KG1 (cell line): Measurements from ENCODE around the gene JSRP1.

Experiments used
- DNase-seq: peaks from one replicate; lab custom pipeline; 2025; lab: John Stamatoyannopoulos, UW

Gene JSRP1

DNA sequence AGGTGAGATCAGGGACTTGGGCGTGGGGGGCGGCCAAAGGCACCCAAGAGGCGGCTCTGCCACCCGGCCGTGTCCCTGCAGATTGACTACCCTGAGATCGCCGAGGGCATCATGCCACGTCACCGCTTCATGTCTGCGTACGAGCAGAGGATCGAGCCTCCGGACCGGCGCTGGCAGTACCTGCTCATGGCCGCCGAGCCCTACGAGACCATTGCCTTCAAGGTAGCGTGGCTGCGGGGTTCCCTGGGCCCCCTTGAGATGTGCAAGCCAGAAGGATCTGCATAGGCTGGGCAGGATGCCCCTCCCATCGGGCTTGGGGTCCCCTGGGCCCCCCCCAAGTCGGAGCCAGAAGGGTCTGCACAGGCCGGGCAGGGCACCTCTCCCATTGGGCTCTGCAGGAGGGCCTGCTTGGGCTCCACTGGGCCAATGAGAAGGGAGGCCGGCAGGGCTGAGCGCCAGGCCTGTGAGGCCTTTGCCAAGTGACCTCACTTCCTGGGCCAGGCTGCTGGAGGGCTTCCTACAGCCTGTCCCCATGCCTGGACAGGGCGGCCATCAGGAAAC lies 9.3 kb downstream of the JSRP1 start:
- DNase-seq = no peak

DNA sequence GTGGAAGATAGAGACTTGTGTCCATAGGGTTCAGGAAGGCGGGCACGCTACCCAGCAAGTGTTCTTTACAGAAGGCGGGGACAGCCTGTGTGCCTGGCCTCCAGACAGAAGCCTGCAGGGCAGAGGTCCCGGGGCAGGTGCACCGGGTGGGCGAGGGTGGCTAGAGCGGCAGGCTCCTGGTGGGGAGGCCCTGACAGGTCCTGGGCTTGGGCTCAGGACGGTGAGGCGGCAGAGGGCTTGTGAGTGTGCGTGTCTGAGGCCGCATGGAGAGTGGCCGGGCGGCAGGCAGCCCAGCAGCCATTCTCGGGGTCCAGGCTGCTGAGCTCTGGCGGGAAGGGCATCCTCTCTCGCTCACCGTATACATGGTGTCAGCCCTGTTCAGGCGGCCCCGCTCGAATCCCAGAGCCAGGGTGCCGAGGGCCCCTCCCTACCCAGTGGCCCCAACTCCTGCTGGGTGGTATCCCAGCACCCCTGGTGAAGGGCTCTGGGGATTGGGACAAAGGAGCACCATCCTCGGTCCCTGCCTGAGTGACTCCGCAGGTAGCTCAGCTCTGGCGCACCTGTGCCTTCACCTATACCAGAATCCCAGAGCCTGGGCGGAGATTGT lies 10.1 kb downstream of the JSRP1 start:
- no peak for DNase-seq

DNA sequence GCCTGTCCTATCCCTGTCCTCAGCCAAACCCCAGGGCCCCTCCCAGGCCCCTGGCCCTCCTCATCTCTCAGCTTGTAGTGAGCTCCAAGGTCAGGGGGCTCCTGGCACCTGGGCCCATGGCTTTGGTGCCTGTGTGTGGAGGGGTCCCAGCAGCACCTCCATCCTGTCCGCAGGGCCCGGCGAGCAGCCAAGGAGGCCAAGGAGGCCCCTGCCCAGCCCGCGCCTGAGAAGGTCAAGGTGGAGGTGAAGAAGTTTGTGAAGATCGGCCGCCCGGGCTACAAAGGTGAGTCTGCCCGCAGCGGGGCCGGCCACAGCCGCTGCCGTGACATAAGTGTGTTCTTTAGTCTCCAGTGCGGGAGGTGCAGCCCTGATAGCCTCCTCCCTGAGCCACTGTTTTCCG lies 10.9 kb downstream of the JSRP1 start:
- DNase-seq = no peak

DNA sequence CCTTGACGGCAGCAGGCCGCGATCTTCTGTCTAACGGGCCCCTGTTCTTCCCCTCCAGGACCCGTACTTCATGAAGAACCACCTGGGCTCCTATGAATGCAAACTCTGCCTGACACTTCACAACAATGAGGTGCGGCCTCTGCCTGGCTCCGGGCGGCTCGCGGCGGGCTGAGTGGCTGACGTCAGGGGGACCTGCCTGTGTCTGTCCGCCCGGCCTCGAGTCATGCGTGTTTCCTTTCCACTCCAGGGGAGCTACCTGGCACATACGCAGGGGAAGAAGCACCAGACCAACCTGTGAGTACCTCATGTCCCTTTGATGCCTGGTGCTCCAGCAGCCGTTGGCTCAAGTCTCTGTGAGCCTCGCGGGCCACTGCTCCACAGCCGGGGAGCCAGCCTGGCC lies 11.7 kb downstream of the JSRP1 start:
- no peak for DNase-seq

DNA sequence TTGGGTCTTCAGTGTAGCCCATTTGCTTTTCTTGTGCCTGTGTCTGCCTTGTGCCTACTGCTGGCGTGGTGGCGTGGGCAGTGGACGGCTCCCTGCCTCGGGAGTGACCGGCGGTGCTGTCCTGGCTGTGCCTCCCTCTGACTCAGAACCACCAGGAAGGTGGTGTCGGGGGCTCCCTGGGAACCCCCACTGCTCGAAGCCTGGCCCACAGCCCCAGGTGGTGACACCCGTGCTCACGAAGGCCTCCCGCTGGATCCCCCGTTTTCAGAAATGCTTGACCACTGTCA lies 12.1 kb downstream of the JSRP1 start:
- no peak for DNase-seq

DNA sequence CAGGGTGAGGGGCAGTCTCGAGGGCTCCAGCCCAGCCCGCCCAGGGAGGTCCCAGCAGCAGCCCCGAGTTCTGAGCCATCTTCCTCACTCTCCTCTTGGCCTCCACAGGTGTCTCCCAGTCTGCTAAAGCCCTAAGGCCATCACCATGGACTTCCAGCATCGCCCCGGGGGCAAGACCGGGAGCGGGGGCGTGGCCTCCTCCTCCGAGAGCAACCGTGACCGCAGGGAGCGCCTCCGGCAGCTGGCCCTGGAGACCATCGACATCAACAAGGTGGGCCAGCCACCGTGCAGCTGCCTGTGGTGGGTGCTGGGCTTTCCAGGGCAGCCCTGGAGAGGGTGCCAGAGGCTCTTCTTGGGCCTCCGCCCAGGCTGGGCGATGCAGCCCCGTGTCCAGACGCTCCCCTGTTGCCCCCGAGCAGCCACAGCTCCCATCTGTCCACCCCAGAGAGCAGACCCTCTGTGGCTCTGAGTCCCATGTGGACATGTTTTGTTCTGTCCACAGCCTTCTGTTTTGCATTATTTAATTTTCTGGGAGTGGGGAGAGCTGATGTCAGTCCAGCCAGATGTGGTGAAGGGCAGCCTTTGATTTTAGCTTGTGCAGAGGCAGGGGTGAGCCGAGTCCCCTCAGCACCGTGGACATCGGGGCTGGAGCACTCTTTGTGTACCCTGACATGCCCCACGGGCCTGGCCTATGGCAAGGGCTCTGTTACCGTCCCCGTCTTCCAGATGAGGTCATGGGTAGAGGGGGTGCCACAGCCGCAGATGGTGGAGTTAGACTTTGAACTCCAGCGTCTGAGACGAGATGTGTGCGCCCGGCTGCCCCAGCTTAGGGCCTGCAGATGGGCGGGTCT lies 12.7 kb downstream of the JSRP1 start:
- no peak for DNase-seq

DNA sequence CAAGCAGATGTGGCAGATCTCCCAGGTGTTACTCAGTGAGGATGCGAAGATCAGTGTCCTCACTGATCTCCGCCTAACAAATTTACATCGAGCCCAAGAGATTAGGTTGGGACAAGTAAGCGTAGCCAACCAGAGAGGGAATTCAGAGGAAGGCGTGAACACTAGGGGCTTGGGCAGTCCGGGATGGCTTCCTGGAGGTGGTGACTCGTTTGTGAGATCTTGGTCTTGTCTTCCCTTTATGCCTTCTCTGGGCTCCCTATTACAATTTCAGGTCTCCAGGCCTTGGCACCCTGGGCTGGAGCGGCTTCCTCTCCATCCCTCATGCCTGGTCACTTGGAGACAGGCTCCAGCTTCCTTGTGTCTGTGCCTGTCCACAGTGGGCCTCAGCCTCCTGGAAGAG lies 13.4 kb downstream of the JSRP1 start:
- no peak for DNase-seq

DNA sequence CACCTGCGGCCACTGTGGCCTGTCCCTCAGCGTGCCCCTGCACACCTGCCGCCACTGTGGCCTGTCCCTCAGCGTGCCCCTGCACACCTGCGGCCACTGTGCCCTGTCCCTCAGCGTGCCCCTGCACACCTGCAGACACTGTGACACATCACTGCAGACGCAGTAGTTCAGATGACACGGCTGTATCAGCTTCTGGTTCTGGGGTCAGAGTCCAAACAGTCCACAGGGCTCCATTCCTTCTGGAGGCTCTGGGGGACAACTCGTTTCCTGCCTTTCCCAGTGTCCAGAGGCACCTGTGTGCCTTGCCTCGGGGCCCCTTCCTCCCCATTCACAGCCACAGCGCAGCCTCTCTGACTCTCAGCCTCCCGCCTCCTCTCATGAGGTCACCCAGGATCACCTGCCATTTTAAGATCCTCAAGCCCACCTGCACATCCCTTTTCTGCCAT lies 14.1 kb downstream of the JSRP1 start:
- no peak for DNase-seq

DNA sequence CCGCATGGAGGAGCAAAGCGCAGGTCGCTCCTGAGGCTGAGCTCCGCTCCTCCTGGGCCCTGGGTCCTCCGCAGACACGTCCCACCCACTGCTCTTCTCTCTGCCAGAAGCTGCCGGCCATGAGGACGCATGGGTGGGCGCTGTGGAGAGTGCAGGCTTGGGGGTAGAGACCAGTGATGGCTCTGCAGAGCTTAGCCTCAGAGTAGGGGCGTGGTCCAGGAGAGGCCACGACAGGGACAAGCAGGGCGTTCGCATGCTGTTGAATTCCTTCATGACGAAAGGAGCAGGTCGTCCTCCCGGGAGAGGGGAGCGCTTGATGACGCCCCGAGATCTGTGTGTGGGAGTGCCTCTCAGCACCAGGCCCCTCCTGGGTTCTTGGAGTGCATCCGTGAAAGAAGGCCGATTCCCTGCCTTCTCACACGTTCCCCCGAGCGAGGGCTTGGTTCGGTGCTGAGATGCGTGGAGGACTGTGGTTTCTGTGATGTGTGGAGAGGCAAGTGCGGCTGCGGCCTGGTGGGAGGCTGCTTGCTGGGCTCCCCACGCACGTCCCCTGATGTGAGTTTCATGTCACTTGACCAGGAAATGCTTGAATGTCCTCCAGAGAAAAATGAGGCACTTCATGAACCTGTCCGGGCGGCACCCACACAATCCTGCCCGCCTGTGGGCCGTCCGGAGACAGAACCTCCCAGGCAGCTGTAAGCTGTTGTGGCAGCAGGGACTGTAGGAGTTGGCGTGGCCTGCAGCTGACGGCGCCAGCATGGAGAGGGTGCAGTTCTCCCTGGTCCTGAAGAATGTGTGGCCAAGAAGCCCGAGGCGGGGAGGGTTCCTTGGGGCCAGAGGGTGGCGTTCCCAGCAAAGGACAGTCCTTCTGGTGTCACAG lies 15.1 kb downstream of the JSRP1 start:
- DNase-seq = no peak

DNA sequence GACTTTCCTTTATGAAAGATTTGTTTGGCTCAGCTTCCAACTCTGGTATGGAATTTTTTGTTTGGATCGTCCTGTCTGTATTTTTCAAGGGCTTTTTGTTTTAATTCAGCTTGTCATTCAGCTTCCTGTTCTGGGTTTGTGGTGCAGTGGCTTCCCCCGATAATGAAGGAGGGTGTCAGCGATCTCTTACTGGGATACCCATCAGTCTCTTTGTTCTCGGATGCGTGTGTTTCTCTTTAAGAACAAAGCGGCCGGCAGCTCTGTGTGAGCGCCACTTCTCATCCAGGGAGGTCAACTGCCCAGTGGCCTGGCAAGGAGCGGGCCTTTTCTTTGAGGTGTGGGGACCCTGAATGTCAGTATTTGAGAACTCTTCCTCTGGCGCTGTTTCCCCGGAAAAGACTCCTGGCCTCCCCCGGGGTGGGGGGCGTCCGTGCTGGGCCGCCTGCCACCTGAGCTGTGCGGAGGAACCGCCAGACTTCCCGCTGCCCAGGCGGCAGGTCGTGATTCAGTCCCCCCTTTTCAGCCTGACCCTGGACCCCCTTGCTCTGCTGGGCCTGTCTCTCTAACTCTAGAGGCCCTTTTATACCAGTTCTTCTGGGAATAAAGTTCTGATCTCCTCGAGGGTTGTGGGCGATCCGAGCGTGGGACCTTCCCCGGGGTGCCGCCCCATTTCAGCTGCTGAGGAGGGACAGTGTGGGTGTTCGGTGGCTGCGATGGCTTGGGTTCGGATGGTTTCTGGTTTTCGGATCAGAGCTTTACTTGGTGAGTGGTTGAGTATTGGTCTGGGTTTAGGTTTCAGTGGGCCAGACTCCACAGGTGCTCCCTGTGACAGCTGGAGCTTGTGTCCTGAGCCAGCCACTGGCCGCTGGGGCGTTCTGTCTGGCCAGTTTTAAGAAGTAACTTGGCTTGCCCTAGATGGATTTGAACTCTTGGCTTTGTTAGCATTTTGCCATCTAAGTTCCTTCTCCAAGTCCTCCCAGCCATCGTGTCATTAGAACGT lies 16.1 kb downstream of the JSRP1 start:
- no peak for DNase-seq

DNA sequence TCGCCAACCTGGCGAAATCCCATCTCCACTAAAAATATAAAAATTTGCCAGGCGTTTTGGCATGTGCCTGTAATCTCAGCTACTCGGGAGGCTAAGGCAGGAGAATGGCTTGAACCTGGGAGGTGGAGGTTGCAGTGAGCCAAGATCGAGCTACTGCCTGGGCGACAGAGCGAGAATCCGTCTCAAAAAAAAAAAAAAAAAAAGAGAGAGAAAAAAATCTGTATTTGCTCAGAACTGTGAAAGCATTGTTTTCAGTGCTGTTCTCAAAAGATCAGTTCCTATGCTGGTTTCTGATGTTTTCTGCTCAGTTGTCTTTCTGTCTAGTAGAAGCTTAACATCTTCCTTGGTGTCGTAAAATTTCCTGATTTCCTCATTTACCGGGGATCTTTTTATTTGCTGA lies 17.0 kb downstream of the JSRP1 start:
- no peak for DNase-seq

DNA sequence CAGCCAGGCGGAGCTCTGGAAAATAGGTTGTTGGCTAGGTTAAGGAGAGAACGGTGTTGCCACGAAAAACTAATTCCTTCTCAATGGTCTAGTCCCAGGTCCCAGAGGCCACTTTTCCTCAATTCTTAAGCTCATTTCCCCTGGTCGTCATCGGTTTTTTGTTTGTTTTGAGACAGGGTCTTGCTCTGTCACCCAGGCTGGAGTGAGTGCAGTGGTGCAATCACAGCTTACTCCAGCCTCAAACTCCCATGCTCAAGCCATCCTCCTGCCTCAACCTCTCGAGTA lies 18.4 kb downstream of the JSRP1 start:
- no peak for DNase-seq

DNA sequence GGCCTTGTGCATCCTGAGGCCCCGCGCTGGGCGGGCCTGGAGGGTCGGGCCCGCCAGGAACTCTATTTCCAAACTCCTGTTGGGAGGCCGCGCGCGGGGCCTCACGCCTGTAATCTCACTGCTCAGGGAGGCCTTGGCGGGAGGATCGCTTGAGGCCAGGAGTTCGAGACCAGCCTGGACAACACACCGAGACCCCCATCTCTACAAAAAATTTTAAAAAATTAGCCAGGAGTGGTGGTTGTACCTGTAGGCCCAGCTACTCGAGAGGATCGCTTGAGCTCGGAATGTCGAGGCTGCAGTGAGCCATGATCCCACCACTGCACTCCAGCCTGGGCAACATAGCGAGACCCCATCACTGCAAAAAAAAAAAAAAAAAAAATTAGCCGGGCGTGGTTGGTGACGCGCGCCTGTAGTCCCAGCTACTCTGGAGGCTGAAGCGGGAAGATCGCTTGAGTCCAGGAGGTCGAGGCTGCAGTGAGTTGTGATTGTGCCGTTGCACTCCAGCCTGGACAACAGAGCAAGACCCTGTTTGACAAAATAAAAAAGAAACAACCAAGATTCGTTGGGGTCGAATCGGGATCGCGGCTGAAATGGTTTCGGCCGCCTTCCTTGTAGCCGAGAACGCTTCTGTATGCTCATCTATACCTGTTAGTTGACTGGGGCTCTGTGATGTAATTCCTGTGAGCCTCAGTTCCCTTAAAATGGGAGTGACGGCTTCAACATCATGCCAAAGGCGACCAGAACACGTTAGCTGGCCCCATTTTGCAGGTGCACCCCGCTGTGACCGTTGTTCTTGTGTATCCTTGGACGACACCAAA lies 19.0 kb downstream of the JSRP1 start:
- no peak for DNase-seq

DNA sequence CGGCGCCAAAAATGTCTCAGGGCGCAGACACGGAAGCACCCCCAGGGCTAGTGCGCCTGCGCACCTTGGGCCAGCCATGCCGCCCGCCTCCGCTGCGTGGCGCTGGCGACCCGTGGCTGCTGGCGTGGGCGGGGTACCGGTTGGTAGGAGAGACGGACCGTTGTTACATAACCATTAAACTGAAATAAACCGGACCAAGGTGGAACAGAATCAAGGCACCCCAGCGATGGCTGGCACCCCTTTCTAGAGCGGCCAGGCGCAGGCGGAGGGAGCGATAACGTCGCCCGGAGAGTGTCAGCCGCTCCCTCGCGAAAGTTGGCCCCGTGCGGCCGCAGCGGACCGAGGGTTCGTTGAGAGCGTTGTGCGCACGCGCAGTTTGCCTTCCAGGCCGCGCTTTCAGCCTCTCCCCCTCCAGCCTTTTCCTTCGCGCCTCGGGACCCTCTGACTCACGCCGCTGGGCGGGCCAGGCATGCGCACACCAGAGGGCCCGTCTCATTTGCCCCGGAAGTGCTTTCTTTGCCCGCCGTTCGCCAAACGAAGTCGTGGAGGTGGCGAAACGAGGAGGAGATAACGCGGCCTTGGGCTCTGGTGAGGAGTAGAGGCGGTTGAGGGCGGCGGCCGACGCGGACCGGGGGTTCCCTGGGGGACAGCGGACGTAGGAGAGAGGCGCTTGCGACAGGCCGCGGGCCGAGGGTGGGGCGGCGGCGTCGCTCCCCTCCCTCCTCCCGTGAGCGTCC lies 19.7 kb downstream of the JSRP1 start, which contains the start of the genes PLEKHJ1 and SF3A2:
Gene PLEKHJ1 (minus strand): TSS at position 16 of the 737 bp plus-strand sequence. CDS start 81 bp downstream, outside the sequence.
Gene SF3A2 (plus strand): TSS at position 511 of the 737 bp plus-strand sequence. CDS start 6,595 bp downstream, outside the sequence.
- peak; percentile 97 for DNase-seq

DNA sequence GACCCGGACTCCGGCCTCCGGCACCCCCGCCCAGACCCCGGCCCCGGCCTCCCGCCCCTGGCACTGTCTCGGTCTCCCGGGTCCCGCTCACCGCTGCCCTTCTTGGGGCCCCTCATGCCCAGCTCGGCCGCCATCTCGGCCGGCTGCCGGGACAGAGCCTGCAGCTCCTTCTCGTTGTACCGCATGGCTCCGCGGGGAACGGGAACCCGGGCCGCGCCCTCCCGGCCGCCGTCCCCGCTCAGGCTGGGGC lies 20.2 kb downstream of the JSRP1 start:
- no peak for DNase-seq

DNA sequence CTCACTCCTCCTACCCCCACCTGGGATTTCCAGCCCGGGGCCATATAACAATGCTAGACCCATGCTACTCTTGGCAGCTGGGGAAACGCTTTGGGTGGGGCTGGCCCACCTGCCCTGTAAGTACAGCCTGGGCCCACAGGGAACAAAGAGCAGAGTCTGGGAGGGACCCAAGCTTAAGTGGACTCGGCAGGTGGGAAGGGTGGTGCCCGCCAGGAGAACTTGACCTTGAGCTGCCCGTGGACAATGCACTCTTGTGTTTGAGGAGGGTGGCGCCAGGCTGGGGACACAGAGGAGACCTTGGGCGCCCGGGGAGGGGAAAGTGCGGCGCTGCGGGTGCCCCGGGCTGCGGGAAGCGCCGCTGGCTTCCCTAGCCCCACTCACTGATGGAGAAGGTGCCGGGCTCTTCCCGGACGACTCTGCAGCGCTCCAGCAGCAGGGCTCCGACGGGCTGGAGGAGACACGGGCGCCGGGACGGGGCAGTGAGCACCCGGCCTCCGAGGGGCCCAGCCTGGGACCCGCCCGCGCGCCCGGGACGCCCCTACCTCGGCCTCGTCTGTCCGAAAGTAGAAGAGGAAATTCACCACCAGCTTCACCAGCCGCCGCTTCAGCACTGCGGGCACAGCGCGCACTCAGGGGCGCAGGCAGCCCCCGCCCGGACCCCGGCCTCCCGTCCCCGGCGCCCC lies 20.7 kb downstream of the JSRP1 start:
- no peak for DNase-seq

DNA sequence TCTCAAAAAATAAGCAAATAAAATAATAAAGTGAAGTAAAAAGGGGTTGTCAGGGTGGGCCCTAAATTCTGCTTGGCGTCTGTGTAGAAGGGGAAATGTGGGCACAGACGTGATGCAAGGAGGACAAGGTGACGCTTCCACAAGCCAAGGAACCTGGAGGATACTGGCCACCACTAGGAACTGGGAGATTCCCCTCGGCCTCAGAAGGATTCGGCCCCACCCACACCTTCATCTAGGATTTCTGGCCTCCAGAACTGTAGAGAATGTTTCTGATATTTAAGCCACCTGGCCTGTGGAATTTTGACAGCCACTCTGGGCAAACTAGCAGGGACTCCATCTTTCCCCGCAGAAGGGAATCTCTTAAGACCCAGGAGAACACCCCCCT lies 21.2 kb downstream of the JSRP1 start:
- no peak for DNase-seq

DNA sequence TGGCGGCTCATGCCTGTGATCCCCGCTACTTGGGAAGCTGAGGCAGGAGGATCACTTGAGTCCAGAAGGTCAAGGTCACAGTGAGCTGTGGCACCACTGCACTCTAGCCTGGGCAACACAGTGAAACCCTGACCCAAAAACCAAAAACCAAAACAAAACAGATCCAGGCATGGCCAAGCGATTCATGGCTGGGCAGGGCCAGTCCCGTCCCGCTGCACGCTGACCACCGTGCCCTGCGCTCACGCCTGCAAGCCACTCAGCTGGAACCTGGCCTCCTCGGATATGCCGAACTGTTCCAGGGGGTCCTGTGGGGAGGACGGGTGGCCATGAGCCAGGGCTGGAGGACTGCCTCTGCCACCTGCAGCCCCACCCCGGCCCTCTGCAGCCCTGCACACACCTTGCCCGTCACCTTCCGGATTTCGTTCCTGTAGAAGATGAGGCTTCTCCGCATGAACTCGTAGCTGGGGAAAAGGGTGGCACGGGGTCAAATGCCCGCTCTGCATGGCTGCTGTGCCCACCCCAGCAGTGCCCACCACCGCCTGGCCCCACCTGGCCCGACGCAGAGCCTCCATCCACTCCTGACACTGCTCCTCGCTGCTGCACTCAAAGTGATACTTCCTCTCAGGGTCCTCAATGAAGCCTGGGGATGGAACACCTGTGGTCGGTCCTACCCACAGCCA lies 22.5 kb downstream of the JSRP1 start:
- no peak for DNase-seq
